HepG2 (cell line): ENCODE results near the gene PKD2L2.

ENCODE experiments used
- ATF5 ChIP-seq: sonication (generic); formaldehyde crosslinking; IDR thresholded peaks from 2 replicates; pipeline ENCODE4 v1.4.0; 2020; ENCODE audit warnings: mild to moderate bottlenecking, low read depth, missing genetic modification reagents
- BRD4 ChIP-seq: sonication (generic); formaldehyde crosslinking; IDR thresholded peaks from 2 replicates; pipeline ENCODE4 v1.4.0; 2020; ENCODE audit warnings: missing genetic modification reagents
- CBX5 ChIP-seq: sonication (generic); formaldehyde crosslinking; IDR thresholded peaks from 2 replicates; pipeline ENCODE4 v1.4.0; 2020; ENCODE audit warnings: missing genetic modification reagents, borderline replicate concordance
- CCAR2 ChIP-seq: fragments of 200-400 bp; formaldehyde crosslinking; optimal IDR thresholded peaks from 2 replicates; pipeline ENCODE3; 2018; ENCODE audit warnings: low read depth, mild to moderate bottlenecking, low read length, moderate library complexity
- CENPX ChIP-seq: sonication (generic); formaldehyde crosslinking; IDR thresholded peaks from 2 replicates; pipeline ENCODE4 v1.9.0; 2021; ENCODE audit warnings: mild to moderate bottlenecking, missing genetic modification reagents, moderate library complexity
- CTCF ChIP-seq: sonication (generic); formaldehyde crosslinking; IDR thresholded peaks from 2 replicates; pipeline ENCODE4 v1.5.0; 2020; ENCODE audit warnings: mild to moderate bottlenecking, missing genetic modification reagents, moderate library complexity
- LBX2 ChIP-seq: sonication (generic); formaldehyde crosslinking; IDR thresholded peaks from 2 replicates; pipeline ENCODE4 v1.5.0; 2020; ENCODE audit warnings: missing genetic modification reagents, mild to moderate bottlenecking, borderline replicate concordance
- PATZ1 ChIP-seq: sonication (generic); formaldehyde crosslinking; IDR thresholded peaks from 2 replicates; pipeline ENCODE4 v1.4.0; 2020; ENCODE audit warnings: missing genetic modification reagents
- PHF20 ChIP-seq: sonication (generic); formaldehyde crosslinking; IDR thresholded peaks from 2 replicates; pipeline ENCODE4 v1.5.0; 2020; ENCODE audit warnings: mild to moderate bottlenecking, missing genetic modification reagents
- SIX4 ChIP-seq: sonication (generic); formaldehyde crosslinking; IDR thresholded peaks from 2 replicates; pipeline ENCODE4 v1.4.0; 2020; ENCODE audit warnings: missing genetic modification reagents
- USF2 ChIP-seq, 2 experiments: sonication (generic) in 1 of 2; formaldehyde crosslinking in 1 of 2; IDR thresholded peaks; 2 replicates each; pipeline versions ENCODE4 v1.5.1 to v1.6.1; 2011 to 2020; ENCODE audit warnings: borderline replicate concordance in 1 of 2, low read depth in 1 of 2, low read length in 1 of 2, mild to moderate bottlenecking in 1 of 2, missing genetic modification reagents in 1 of 2, moderate library complexity in 1 of 2
- ZBTB8A ChIP-seq: sonication (generic); formaldehyde crosslinking; IDR thresholded peaks from 2 replicates; pipeline ENCODE4 v1.4.0; 2020; ENCODE audit warnings: mild to moderate bottlenecking, low read depth, missing genetic modification reagents, borderline replicate concordance
- ZHX2 ChIP-seq, 2 experiments: sonication (generic) in 1 of 2; formaldehyde crosslinking in 1 of 2; IDR thresholded peaks; 2 replicates each; pipeline versions ENCODE4 v1.6.1 to v1.9.0; 2014 to 2022; ENCODE audit warnings: antibody characterized with exemption in 1 of 2, borderline replicate concordance in 1 of 2, inconsistent platforms in 1 of 2, low read depth in 1 of 2, missing genetic modification reagents in 1 of 2
- ZNF362 ChIP-seq: sonication (generic); formaldehyde crosslinking; IDR thresholded peaks from 2 replicates; pipeline ENCODE4 v1.4.0; 2020; ENCODE audit warnings: missing genetic modification reagents, mild to moderate bottlenecking, borderline replicate concordance

GRCh38 chr5:137960141-137960540 lies 70.9 kb downstream of the PKD2L2 start:
- no peak for TF ChIP-seq CTCF (CRISPR knock-in tag)
- TF ChIP-seq PHF20: no peak
- TF ChIP-seq ZBTB8A: no peak
- no peak for TF ChIP-seq CBX5 (CRISPR knock-in tag)
- TF ChIP-seq BRD4 (CRISPR knock-in tag): no peak
- no peak for TF ChIP-seq CCAR2
- TF ChIP-seq SIX4 (CRISPR knock-in tag): no peak
- no peak for TF ChIP-seq ZHX2 (IDR thresholded peaks at IDR 0.05; ENCODE audit: low read depth)
- no peak for TF ChIP-seq ZHX2 (CRISPR knock-in tag; IDR thresholded peaks at IDR 0.05; ENCODE audit: borderline replicate concordance)
- no peak for TF ChIP-seq USF2 (IDR thresholded peaks at IDR 0.05; ENCODE audit: low read depth, low read length)
- no peak for TF ChIP-seq USF2 (CRISPR knock-in tag; IDR thresholded peaks at IDR 0.05; ENCODE audit: borderline replicate concordance)
- no peak for TF ChIP-seq PATZ1 (CRISPR knock-in tag)
- TF ChIP-seq ATF5 (CRISPR knock-in tag): no peak
- TF ChIP-seq LBX2 (CRISPR knock-in tag): no peak
- TF ChIP-seq CENPX (CRISPR knock-in tag): no peak
- TF ChIP-seq ZNF362: no peak
